Germinal center (tissue), 1 donor: ENCODE results near the gene DNAJC30.

Experiments
- DNase-seq: peaks from one replicate; pipeline ENCODE4 v3.0.0; 2012; ENCODE audit warnings: mixed read lengths, low spot score

Gene DNAJC30

GRCh38 chr7:73646785-73647724 is 36.2 kb downstream of the DNAJC30 start:
- no peak for DNase-seq

- no peak for DNase-seq
Measured at GRCh38 chr7:73645643-73646174, 37.5 kb downstream of the DNAJC30 start.

- DNase-seq: no peak
Measured at GRCh38 chr7:73644688-73645286, 38.5 kb downstream of the DNAJC30 start.

GRCh38 chr7:73642834-73643233 is 40.4 kb downstream of the DNAJC30 start:
- no peak for DNase-seq

- no peak for DNase-seq
Measured at GRCh38 chr7:73638911-73639310, 44.3 kb downstream of the DNAJC30 start.

GRCh38 chr7:73635428-73636200 is 47.6 kb downstream of the DNAJC30 start:
- no peak for DNase-seq

- DNase-seq: no peak
Measured at GRCh38 chr7:73633844-73634243, 49.4 kb downstream of the DNAJC30 start.

GRCh38 chr7:73633323-73633722 is 49.9 kb downstream of the DNAJC30 start:
- no peak for DNase-seq

- no peak for DNase-seq
Measured at GRCh38 chr7:73631558-73631957, 51.7 kb downstream of the DNAJC30 start.
